ENCODE data around the gene AGBL4. TPM values are rescaled to one million over a fixed set of nuclear protein-coding genes. Genes with fewer than 3 reads are reported as not detected.
"Not testable (repeated sequence)": the region's sequence is repeated elsewhere in the genome, so short reads cannot be mapped to it uniquely, and the experiment has no call there.

AGBL4 gene
- total RNA-seq, 1 donor from 2014 or later: 0.50 TPM

DNA sequence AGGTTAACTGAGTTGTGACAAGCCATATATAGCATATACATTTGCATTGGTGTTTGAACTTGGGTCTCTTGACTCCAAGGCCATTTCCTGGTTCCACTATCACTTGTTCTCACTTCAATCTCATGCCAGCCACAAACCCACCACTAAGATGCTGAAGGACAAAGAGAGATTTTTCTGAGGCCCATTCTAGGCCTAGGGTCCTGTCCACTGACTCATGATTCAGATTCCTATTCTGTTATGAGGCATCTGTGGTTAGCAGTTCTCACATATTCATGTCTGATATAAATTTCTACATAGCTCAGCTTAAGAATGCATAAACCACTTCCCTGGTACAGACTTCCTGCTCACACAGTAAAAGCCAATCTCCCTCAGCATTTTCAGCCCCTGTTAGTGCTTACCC lies 921.0 kb downstream of the AGBL4 start:
- intact Hi-C loops (cut with micrococcal nuclease): no loop called here
- ATAC-seq: no peak

DNA sequence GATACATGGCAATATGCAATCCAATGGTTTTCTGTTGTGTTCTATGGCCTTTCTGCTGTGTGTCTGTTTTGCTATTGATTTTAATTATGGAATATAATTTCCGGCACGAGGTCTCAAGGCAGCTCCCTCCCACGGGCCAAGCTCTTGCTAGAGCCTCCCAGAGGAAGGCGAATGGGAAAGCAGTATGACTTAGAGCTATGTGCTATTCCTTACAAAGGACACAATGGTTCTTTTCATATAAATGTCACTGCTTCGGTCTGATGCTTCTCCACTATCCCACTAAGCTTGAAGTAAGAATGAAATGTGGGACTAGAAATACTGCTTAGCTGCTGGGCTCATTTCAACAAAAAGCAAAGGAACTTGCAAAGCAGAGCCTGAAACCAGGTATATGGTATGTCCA lies 924.9 kb downstream of the AGBL4 start:
- DNase-seq: no peak
- ATAC-seq: no peak
- intact Hi-C loops (cut with micrococcal nuclease): no loop called here

More for the DNA sequence above, 921.0 kb downstream of the AGBL4 start:
- no peak for DNase-seq

DNA sequence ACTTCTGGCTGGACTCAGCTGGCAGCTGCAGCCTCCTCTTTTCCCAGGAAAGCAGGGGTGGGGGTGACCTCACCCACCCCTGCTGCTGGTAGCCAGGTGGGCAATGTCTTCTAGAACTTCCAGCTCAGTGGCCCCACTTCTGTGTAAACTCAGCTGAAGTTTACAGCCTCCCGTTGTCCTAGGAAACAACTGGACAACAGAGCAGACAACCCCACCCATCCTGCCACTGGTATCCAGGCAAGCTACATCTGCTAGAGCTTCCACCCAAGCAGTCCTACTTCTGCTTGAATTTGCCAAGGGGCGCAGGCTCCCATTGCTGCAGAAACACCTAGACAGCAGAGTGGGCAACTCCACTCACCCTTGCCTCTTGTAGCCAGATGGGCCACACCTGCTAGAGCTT lies 937.4 kb downstream of the AGBL4 start:
- intact Hi-C loops (cut with micrococcal nuclease): no loop called here
- DNase-seq (no peak), ATAC-seq (no peak)

DNA sequence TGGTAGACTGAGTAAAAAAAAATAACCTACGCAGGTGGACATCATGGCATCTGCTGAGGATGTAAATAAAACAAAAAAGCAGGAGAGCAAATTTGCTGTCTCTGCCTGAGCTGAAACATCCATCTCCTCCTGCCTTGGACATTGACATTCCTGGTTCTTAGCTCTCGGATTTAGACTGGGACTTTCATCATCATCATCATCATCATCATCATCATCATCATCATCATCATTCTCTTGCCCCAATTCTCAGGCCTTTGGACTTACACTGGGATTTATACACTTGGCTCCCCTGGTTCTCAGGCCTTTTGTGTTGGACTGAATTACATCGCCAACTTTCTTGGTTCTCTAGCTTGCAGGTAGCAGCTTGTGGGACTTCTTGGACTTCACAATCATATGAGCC lies 938.7 kb downstream of the AGBL4 start:
- intact Hi-C loops (cut with micrococcal nuclease): no loop called here
- ATAC-seq: no peak
- DNase-seq: no peak

DNA sequence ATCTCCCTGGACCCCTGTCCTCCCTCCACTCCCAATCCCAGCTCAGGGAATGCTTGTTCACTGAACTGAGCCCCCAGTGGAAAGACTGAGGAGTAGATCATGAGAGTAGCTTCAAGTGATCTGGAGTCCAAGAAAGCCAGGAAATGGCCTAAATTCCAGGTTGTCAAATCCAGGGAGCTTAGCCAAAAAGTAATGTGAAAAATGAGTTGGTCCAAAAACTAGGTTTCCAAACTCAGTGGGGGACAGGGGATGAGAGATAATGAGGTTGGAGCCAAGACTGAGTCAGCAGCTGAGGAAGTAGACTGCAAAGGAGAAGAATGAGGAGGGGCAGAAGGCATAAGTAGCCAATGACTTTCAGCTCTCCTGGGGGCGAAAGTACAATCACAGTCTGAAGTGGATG lies 963.0 kb downstream of the AGBL4 start:
- ATAC-seq (no peak), DNase-seq (no peak)
- intact Hi-C loops (cut with micrococcal nuclease): no loop called here

DNA sequence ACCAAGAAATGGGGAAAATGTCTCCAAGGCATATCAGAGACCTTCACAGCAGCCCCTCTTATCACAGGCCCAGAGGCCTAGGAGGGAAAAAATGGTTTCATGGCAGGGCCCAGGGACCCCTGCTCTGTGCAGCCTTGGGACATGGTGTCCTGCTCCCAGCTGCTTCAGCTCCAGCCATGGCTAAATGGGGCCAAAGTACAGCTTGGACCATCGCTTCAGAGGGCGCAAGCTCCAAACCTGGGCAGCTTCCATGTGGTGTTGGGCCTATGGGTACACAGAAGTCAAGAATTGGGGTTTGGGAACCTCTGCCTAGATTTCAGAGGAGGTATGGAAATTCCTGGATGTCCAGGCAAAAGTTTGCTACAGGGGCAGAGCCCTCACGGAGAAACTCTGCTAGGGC lies 964.7 kb downstream of the AGBL4 start:
- intact Hi-C loops (cut with micrococcal nuclease): no loop called here
- ATAC-seq (no peak), DNase-seq (no peak)

DNA sequence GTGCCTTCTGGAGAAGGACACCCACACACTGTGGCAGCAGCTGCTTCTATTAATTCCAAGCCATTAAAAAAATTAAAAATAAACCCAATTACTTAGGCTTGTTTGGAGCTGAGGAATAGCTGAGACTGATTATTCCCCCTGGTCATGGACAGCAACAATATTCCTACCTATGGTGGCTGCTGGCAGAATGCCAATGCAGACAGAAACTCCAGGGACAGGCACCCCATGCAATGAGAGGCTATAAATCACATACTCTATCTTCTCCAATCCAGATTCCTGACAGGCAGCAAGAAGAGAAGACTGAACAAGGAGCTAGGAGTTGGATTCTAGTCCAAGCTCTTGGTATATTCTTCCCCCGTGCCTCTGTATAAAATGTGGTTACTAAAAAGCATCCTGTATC lies 971.7 kb downstream of the AGBL4 start:
- intact Hi-C loops (cut with micrococcal nuclease): no loop called here

DNA sequence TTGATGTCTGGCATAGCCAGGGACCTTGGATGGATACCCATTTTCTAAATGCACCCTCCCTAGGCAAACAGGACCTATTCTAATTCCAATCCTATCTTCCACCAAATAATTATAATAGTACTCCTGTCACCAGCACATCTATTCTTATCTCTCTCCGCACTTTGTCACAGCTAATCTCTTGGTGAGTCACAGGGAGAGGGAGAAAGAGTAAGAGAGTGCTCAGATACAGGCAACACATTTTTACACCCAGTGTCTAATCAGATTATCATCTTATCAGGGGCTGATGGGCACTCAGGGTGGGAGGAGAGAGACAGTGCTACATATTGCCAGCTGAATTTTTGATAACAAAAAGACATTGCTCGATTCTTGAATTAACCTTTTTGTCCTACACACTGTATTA lies 972.1 kb downstream of the AGBL4 start:
- DNase-seq (no peak), ATAC-seq (no peak)
- intact Hi-C loops (cut with micrococcal nuclease): no loop called here

More for the DNA sequence above, 971.7 kb downstream of the AGBL4 start:
- ATAC-seq: no peak
- no peak for DNase-seq

DNA sequence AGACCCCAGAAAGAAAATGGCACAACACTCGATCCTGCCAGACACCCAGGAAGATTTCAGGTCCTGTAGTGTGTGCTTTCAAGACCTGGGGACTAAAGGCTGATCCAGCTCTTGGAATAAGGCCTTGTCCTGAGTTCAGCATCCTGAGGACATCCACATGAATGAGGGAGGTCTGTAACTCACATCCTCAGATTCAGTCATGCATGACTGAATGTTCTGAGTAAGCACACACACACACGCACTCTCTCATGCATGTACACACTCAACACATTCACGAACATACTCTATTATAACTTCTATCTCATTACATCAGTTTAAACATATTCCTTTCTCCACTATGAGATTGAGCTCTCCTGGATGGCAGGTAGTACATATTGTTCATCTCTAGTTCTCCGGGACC lies 973.7 kb downstream of the AGBL4 start:
- ATAC-seq: no peak
- intact Hi-C loops (cut with micrococcal nuclease): no loop called here
- DNase-seq: no peak

DNA sequence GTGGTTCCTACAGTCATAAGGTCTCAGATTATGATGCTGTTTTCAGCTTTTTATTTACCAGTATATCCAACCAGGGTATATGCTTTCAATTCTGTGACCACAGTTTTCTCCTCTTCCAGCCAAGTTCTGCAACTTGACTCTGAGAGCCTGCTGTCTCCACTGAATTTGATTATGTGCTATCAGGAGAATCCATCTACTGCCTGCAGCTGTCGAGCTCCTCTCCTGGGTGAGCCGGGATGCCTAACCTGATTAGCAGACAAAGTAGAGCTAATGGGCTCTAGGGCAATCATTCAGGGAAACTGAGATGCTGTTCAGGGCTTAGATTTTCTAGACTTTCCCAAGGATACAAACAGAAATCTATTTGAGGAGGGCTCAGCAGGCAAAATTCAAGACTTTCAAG lies 975.6 kb downstream of the AGBL4 start:
- no peak for DNase-seq
- ATAC-seq: no peak
- intact Hi-C loops (cut with micrococcal nuclease): no loop called here

DNA sequence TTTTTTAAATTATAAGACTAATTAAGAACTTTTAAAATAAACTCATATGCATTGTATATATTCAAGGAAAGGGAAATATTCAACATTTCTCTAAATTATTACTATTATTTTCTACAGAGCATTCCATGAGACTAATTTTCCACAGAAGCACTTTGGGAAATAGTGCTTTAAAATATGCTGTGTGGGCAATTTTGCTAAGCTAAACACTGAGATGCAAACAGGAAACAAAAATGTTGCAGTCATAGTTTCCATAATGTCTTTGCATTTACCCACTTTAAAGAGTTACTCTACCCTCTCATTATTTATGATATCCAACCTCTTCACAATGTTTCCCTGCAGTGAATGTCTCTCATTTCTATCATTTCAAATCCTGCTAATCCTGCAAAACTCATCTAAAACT lies 977.4 kb downstream of the AGBL4 start:
- intact Hi-C loops (cut with micrococcal nuclease): no loop called here
- DNase-seq: no peak
- ATAC-seq: no peak

DNA sequence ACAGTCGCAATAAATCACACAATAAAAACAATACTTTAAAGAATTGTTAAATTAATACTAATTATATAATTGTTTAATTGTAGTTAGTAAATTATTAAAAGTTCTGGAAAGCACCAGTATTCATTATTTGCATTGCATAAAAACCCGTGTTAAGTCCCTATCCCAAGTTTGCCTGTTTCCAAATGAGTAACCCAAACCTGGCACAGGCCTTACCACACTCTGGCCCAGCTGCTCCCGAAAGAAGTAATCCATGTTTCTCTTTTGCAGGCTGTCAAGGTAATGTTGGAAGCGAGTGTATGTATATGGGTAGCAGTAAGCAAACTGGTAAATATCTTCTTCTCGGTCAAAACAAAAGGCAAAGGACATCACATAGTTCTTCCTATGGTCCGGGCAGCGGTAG lies 978.4 kb downstream of the AGBL4 start:
- ATAC-seq: no peak
- DNase-seq: no peak
- intact Hi-C loops (cut with micrococcal nuclease): no loop called here

DNA sequence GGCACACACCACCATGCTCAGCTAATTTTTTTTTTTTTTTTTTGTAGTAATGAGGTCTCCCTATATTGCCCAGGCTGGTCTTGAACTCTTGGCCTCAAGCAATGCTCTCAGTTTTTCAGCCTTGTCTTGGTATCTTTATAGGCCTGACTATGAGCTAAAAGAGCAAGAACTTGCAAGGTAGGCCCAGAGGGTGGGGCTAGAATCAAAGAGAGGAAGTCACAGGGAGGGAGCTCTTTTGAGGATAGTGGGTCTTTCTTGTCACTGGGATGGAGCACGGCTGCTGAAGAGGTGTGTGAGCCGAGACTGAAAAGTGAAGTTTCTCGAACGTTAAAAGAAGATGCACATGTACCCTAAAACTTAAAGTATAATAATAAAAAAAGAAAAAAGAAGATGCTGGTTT lies 987.1 kb downstream of the AGBL4 start:
- DNase-seq (no peak), ATAC-seq (no peak)
- intact Hi-C loops (cut with micrococcal nuclease): no loop called here

DNA sequence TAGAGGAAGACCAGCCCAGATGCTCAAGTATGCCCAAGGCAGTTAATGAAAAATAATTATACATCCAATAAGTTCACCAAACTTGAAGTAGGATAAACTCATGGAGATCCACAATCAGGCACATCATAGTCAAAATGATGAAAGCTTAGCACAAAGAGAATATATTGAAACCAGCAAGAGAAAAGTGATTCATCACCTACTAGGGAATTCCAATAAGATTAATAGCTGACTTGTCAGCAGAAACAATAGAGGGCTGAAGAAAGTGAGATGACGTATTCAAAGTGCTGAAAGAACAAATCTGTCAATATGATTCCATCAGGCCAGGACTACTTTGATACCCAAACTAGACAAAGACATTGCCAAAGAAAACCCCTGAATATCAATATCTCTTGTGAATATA lies 995.4 kb downstream of the AGBL4 start:
- intact Hi-C loops (cut with micrococcal nuclease): no loop called here
- no peak for ATAC-seq
- no peak for DNase-seq

DNA sequence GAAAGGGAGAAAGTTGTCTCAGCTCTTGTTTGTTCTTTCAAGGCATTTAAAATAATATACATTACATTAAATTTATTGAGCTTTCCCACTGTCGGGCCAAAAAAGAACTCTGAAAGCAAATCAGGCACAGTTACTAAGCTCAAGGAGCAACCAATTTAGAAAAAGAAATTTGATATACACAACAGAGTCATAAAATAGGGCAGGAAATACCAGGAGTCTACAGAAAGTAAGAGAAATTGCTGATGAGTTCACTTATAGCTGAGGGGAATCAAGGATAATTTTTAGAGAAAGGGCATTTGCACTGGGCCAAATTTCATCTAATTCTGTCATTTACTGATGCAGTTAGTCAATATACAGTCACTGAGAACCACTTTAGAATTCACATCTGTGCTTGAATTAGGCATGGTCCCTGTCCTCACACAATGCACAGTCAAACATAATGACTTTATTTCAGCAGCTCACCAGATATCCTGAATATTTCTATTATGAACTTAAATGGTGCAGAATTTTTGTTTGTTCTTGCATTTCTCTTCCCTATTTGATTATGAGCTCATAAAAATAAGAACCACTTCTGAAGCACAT lies 997.4 kb downstream of the AGBL4 start:
- DNase-seq: no peak
- intact Hi-C loops (cut with micrococcal nuclease): no loop called here
- ATAC-seq: no peak

DNA sequence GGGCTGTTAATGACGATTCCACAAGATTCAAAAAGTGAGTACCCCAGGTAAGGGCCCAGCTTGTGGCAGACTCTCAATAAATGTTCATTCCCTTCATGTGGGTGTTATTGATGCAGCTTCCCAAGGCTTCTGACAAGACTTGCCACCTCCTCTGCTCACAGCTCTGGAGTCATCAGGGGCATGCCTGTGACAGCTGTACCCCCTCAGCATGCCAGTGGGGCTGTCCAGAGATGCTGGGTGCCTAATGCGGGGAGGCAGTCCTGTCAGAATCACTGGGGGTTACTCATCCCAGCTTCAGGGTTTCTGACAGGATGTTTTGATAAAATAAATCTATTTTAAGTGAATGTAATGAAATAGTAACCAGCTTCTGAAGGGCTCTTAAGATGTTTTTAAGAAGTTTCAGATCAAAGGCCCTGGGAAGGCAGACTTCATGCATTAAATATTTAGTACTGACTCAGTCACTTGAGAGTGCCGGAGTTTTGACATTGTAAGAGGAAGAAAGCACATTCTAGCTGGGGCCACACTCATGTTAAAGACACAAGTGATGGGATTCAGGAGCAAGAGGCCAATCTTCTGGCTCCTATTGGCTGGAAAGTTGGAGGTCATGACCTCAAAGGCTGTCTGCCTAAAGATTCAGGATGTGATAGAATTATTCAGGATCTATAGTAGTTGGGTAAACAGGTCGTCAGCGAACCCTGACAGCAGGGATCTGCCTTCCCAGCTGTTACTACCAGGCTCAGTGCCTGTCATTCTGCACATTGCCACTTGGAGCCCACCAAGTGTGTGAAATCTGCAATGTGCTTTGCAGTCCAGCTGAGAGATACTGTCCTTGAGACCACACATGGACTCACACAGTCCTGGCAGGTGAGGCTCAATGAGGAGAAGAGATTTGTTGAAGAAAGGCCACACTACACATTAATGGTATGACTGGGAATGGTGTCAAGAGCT lies 1007.5 kb downstream of the AGBL4 start:
- DNase-seq (no peak), ATAC-seq (no peak)
- intact Hi-C loops (cut with micrococcal nuclease): no loop called here

DNA sequence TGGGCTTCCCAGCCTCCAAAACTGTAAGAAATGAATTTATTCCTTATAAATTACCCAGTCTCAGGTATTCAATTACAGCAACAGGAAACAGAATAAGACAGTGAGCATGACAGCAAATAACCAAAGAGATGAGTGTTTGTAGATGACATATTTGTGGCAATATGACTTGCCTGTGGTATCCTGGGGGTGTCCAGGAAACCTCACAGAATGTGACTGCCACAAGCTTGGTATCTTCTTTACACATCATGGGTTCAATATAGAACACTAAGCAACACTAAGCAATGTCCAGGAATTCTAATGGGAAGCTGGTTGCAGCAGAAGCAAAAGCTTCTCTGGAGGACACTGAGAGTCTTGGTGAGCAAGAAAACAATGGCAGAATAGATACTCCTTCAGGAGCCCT lies 1010.7 kb downstream of the AGBL4 start:
- intact Hi-C loops (cut with micrococcal nuclease): no loop called here
- DNase-seq (no peak), ATAC-seq (no peak)

DNA sequence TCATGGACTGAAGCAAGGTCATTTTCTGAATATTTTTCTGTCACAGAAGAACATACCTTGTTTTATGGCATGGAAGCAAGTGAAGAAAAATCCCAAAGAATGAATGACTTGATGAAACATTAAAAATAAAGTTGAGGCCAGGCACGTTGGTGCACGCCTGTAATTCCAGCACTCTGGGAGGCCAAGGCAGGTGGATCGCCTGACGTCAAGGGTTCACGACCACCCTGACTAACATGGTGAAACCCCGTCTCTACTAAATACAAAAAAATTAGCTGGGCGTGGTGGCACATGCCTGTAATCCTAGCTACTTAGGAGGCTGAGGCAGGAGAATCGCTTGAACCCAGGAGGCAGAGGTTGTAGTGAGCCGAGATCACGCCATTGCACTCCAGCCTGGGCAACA lies 1020.8 kb downstream of the AGBL4 start:
- ATAC-seq; DNase-seq; intact Hi-C loops (cut with micrococcal nuclease): not testable (repeated sequence)

DNA sequence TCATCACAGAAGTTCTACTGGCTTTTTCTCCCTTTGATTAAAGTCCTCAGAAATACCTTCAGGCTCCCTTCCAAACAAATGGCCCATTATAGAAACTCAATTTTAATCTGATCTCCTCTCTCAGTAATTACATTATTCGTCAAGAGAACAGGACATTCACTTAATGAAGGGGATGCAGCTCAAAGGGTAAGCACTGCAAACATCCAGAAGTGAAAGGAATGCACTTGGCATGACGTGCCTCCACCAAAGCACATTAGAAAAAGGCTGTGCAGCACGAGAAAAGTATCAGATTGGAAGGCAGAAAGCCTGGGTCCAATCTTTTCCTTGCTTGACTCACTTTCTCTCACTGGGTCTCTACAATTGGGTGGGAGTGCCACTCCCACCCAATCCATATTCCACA lies 1024.4 kb downstream of the AGBL4 start:
- no peak for DNase-seq
- no peak for ATAC-seq
- intact Hi-C loops (cut with micrococcal nuclease): no loop called here

DNA sequence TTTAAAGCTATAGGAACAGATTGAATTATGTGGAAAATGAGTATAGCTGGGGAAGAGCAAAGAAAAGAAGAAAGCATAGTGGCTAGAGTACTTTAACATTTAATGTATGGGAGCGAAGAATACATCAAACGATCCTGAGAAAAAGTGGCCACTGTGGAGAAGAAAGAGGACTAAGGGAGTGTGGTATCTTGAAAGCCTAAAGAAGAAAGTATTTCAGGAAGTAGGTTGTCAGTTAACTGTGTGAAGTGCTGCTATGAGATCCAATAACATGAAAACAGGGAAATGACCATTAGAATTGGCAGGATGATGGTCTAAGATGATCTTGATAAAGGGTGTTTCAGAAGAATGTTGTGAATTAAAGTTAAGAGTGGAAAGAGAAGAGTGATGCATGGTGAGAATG lies 1027.4 kb downstream of the AGBL4 start:
- intact Hi-C loops (cut with micrococcal nuclease): no loop called here
- ATAC-seq: no peak
- DNase-seq: no peak

DNA sequence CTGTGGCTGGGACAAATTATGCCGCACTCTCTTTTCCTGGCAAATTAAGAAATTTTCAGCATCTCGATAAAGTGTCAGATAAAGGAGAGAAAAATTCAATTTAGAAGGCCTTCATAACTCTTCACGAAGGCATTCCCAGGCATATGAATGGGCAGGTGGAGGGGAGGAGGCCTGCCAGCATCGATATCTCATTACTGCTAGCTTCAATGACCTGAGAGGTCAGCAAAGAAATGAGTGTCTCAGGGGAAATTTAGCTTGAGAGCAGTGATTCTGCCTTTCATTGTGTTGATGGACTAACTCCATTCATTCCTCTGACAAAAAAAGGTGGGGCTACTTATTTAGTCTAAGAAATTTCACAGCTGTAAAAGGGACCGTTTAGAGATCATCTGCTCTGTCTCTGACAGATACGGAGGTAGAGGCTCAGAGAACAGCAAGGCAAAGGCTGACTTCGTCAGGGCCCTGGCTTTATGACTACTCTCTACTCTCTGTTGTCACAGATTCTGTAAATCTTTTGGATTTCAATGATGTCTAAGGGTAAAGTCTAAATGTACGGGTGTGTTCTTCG lies 1035.0 kb downstream of the AGBL4 start:
- DNase-seq: no peak
- intact Hi-C loops (cut with micrococcal nuclease): no loop called here
- no peak for ATAC-seq
